Lung (tissue), 12 donors: ENCODE measurements around the gene GALR3. TPM values are rescaled to one million over a fixed set of nuclear protein-coding genes. Genes with fewer than 3 reads are reported as not detected.
"Not testable (repeated sequence)": the region's sequence is repeated elsewhere in the genome, so short reads cannot be mapped to it uniquely, and the experiment has no call there.

Source experiments
- ATAC-seq: fragments of 200-7000 bp; cut with Tn5 transposase; one replicate; pipeline ENCODE4 v1.9.1; 2020; ENCODE audit warnings: moderate number of reproducible peaks; ENCODE audit not compliant: insufficient read depth, low FRiP score
- DNase-seq, 3 donors: peaks; one replicate each; pipeline ENCODE4 v3.0.0-alpha.2; 2013 to 2017
- H3K27ac ChIP-seq, 2 donors: one replicate each; pipeline ENCODE4 v1.5.1; 2013; ENCODE audit warnings: mild to moderate bottlenecking in 2 of 2, moderate library complexity in 2 of 2, control low read depth in 1 of 2, inconsistent platforms in 1 of 2, low read depth in 1 of 2, low read length in 1 of 2
- H3K27me3 ChIP-seq, 3 donors: one replicate each; pipeline ENCODE4 v1.5.1; 2013; ENCODE audit warnings: low read length in 2 of 3; ENCODE audit not compliant: control insufficient read depth in 3 of 3, insufficient read depth in 3 of 3
- H3K36me3 ChIP-seq, 4 donors: one replicate each; pipeline ENCODE4 v1.5.1; 2013; ENCODE audit warnings: low read length in 4 of 4, mild to moderate bottlenecking in 1 of 4, moderate library complexity in 1 of 4; ENCODE audit not compliant: control insufficient read depth in 4 of 4, insufficient read depth in 4 of 4
- H3K4me1 ChIP-seq, 5 donors: one replicate each; pipeline ENCODE4 v1.5.1; 2013; ENCODE audit warnings: low read length in 5 of 5, mild to moderate bottlenecking in 2 of 5, moderate library complexity in 1 of 5; ENCODE audit not compliant: control insufficient read depth in 5 of 5, insufficient read depth in 5 of 5
- H3K4me3 ChIP-seq: one replicate; pipeline ENCODE4 v1.5.1; 2013; ENCODE audit warnings: mild to moderate bottlenecking, control low read depth, moderate library complexity
- H3K9ac ChIP-seq, 2 donors: one replicate each; pipeline ENCODE4 v1.5.1; 2013; ENCODE audit warnings: low read length in 2 of 2, control low read depth in 1 of 2; ENCODE audit not compliant: insufficient read depth in 1 of 2
- H3K9me3 ChIP-seq, 4 donors: one replicate each; pipeline ENCODE4 v1.5.1; 2013; ENCODE audit warnings: low read length in 3 of 4, mild to moderate bottlenecking in 1 of 4, moderate library complexity in 1 of 4; ENCODE audit not compliant: control insufficient read depth in 4 of 4, insufficient read depth in 3 of 4
- WGBS, 2 donors: extraction: QIAGEN DNeasy Blood & Tissue Kit; methylation state at CpG; one replicate each; pipeline ENCODE4 v1.1.7; 2013; 5-methylcytosine and 5-hydroxymethylcytosine counted together
- polyA plus RNA-seq, 2 donors: library from polyadenylated mRNA; stranded (reverse); fragments of 200-250 nt; gene quantifications; one replicate each; pipeline ENCODE4 v1.2.1, GENCODE V29; 2013
- total RNA-seq, 2 donors: library from RNA; depleted of rRNA in 1 of 2; stranded (reverse); fragments of >200 nt in 1 of 2; gene quantifications; one replicate each; pipeline ENCODE4 v1.2.1, GENCODE V29; 2014 to 2021
- TF ChIP-seq, protein P1 (sequence below): IDR thresholded peaks from 2 replicates; pipeline ENCODE4 v1.5.1; 2012; ENCODE audit warnings: mild to moderate bottlenecking; ENCODE audit errors: control extremely low read depth, extremely low read depth
- donor health status: control.
- donor health status: control.
- donor health status: Bipolar disorder and iron deficiency.
- donor health status: healthy.
- donor health status: DM: yes; HTN: yes; CAD: no.

The GALR3 gene
- total and polyA plus RNA-seq, 4 donors = not detected

DNA sequence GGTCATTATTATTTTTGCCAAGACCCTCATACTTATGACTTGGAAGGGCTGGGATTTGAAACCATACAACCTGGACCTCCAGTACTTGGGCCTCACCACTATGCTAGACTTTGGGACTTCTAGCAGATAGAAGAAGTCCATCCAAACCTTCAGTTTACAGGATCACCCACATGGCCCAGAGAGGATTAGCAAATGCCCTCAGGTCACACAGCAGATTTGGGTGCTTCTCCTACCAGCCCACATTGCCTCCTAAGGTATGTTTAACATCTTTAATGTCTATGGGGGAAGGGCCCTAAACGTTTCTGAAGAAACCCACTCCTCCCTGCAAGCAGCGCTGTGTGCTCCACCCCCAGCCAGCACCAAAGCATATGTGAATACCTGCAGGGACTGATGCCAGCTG, 32.9 kb upstream of the GALR3 start:
- Histone ChIP-seq H3K4me1 (no peaks in the 10 kb centered on the region), H3K36me3 (no peaks in the 10 kb centered on the region), H3K9ac (no peak overlapping the region), H3K4me3 (no peak overlapping the region), H3K9me3 (no peaks in the 10 kb centered on the region), H3K27ac (no peak overlapping the region), H3K27me3 (no peaks in the 10 kb centered on the region)
- no peak for ATAC-seq
- DNase-seq = no peak
- TF ChIP-seq, protein P1, sequence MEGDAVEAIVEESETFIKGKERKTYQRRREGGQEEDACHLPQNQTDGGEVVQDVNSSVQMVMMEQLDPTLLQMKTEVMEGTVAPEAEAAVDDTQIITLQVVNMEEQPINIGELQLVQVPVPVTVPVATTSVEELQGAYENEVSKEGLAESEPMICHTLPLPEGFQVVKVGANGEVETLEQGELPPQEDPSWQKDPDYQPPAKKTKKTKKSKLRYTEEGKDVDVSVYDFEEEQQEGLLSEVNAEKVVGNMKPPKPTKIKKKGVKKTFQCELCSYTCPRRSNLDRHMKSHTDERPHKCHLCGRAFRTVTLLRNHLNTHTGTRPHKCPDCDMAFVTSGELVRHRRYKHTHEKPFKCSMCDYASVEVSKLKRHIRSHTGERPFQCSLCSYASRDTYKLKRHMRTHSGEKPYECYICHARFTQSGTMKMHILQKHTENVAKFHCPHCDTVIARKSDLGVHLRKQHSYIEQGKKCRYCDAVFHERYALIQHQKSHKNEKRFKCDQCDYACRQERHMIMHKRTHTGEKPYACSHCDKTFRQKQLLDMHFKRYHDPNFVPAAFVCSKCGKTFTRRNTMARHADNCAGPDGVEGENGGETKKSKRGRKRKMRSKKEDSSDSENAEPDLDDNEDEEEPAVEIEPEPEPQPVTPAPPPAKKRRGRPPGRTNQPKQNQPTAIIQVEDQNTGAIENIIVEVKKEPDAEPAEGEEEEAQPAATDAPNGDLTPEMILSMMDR = no peak
- 57 to 73% methylated on average over 2 of the region's 2 CpGs for WGBS, 2 donors

DNA sequence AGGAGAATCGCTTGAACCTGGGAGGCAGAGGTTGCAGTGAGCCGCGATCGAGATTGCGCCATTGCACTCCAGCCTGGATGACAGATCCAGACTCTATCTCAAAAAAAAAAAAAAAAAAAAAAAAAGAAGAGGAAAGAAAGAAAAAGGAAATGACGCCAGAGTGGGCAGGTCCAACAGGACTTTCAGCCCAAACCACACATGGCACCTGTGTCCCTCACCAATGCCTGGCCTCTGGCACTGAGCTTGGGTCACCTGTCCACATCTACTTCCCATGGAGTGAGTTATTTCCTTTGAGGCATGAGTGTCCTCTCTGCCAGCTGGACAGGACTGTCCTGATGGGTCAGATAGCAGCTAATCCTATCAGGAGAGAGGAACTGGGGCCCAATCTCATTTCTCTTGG, 30.7 kb upstream of the GALR3 start:
- Histone ChIP-seq H3K4me3 (no peak overlapping the region), H3K9me3 (no peaks in the 10 kb centered on the region), H3K4me1 (no peaks in the 10 kb centered on the region), H3K27ac (no peak overlapping the region), H3K36me3 (no peaks in the 10 kb centered on the region), H3K27me3 (no peaks in the 10 kb centered on the region), H3K9ac (no peak overlapping the region)
- DNase-seq (no peak), ATAC-seq (no peak)
- 67 to 84% methylated on average over 6 of the region's 6 CpGs for WGBS, 2 donors
- TF ChIP-seq, protein P1 = no peak

DNA sequence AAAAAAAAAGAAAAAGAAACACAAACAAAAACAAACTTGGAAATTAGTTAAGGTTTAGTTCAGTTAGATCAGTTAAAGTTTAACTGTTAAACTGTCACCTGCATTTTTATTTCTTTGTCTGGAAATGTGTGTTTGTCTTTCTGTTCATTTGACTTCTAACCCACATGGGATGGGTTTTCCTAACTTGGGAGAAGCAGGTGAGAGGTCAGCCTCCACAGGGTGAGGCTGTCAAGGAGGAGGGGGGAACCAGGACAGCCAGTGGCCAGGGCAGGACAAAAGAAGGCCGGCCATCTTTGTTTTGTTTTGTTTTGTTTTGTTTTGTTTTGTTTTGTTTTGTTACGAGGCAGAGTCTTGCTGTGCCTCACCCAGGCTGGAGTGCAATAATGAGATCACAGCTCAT, 28.8 kb upstream of the GALR3 start:
- H3K36me3 ChIP-seq = no peaks in the 10 kb centered on the region
- ATAC-seq = no peak
- TF ChIP-seq, protein P1 = no peak
- H3K4me3 ChIP-seq = no peak overlapping the region
- H3K4me1 ChIP-seq = no peaks in the 10 kb centered on the region
- 77 to 79% methylated on average over 2 of the region's 2 CpGs for WGBS, 2 donors
- DNase-seq = no peak
- H3K27me3 ChIP-seq = no peaks in the 10 kb centered on the region
- no peaks in the 10 kb centered on the region for H3K9me3 ChIP-seq
- no peak overlapping the region for H3K9ac ChIP-seq
- H3K27ac ChIP-seq = no peak overlapping the region

DNA sequence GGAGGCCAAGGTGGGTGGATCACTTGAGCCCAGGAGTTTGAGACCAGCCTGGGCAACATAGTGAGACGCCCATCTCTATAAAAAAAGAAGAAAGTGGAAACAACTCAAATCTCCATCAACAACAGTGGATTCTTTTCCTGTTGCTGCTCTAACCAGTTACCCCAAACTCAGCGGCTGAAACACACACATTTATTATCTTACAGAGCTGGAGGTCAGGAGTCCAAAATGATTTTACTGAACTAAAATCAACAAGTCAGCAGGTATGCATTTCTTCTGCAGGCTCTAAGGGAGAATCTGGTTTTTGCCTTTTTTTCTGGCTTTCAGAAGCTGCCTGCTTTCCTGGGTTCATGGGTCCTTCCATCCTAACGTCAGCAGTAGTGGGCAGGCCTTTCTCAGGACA, 27.1 kb upstream of the GALR3 start:
- ATAC-seq = no peak
- Histone ChIP-seq H3K36me3 (no peaks in the 10 kb centered on the region), H3K4me3 (no peak overlapping the region), H3K27me3 (no peaks in the 10 kb centered on the region), H3K27ac (no peak overlapping the region), H3K9me3 (no peaks in the 10 kb centered on the region), H3K9ac (no peak overlapping the region), H3K4me1 (no peaks in the 10 kb centered on the region)
- DNase-seq = no peak
- TF ChIP-seq, protein P1 = no peak
- 77 to 93% methylated on average over 3 of the region's 3 CpGs for WGBS, 2 donors

DNA sequence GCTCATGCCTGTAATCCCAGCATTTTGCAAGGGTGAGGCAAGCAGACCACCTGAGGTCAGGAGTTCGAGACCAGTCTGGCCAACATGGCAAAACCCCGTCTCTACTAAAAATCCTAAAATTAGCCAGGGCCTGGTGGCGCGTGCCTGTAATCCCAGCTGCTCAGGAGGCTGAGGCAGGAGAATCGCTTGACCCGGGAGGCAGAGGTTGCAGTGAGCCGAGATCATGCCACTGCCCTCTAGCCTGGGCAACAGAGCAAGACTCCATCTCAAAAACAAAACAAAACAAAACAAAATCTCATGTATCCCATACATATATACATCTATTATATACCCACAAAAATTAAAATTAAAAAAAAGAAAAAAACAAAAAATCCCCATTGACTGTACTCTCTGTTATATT, 25.9 kb upstream of the GALR3 start:
- not testable (repeated sequence) for H3K4me1 ChIP-seq, H3K27ac ChIP-seq, DNase-seq, H3K36me3 ChIP-seq, H3K9ac ChIP-seq, ATAC-seq, H3K4me3 ChIP-seq, H3K9me3 ChIP-seq, H3K27me3 ChIP-seq
- 94% methylated on average over 7 of the region's 7 CpGs for WGBS, 2 donors
